ENCODE data around the gene TAF1. TPM values are rescaled to one million over a fixed set of nuclear protein-coding genes. Genes with fewer than 3 reads are reported as not detected.
"Not testable (repeated sequence)": the region's sequence is repeated elsewhere in the genome, so short reads cannot be mapped to it uniquely, and the experiment has no call there.

The TAF1 gene
- total RNA-seq, 1 experiment from 2014 or later = 16.4 TPM

DNA sequence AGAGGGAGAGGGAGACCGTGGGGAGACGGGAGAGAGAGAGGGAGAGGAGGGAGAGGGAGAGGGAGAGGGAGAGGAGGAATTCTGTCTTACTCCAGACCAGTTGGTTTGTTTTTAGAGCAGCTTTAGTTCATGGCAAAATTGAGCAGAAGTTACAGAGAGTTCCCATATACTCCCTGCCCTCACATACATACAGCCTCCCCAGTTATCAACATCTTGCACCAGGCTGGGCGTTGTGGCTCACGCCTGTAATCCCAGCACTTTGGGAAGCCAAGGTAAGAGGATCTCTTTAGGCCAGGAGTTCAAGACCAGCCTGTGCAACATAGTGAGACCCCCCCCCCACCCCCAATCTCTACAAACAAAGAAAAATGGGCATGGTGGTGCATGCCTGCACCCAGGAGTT lies 86.9 kb downstream of the TAF1 start:
- Histone ChIP-seq H3K27me3 (replicated peaks) (no peaks in the 10 kb centered on the region), H3K4me3 (no peak overlapping the region), H3K27ac (no peak overlapping the region), H3K4me1 (replicated peaks) (peaks cover 11% of the 10 kb centered on the region), H3K9me3 (replicated peaks) (no peaks in the 10 kb centered on the region), H3K36me3 (peaks cover 31% of the 10 kb centered on the region)
- DNase-seq (ENCODE audit: low read depth in 1 of 2, low spot score in 2 of 2) = no peak

GRCh38 chrX:71454222-71454621 lies 88.1 kb downstream of the TAF1 start:
- Histone ChIP-seq H3K36me3 (peaks cover 34% of the 10 kb centered on the region), H3K27me3 (replicated peaks) (no peaks in the 10 kb centered on the region), H3K27ac (no peak overlapping the region; the same call in 1 of the 2 replicates), H3K4me3 (no peak overlapping the region), H3K4me1 (replicated peaks) (peaks cover 11% of the 10 kb centered on the region), H3K9me3 (replicated peaks) (no peaks in the 10 kb centered on the region)
- DNase-seq (ENCODE audit: low read depth in 1 of 2, low spot score in 2 of 2) = peak in 1 of 2 experiments; percentile 1

DNA sequence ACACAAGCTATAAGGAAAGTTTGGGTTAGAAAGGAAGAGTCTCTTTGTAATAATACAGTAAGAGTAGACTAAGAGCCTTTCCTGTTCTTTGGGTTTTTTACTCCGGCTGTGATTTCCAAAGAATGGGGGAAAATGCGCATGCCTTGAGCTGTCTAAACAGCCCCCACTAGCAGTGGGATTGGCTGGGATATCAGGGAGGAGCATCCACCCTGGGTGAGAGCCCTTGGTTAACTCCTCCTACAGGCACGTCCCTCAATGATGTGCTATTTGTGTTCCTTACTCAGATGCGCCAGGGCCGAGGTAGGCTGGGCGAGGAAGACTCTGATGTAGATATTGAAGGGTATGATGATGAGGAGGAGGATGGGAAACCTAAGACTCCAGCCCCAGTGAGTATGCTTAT lies 92.7 kb downstream of the TAF1 start:
- no peak for DNase-seq (ENCODE audit: low read depth in 1 of 2, low spot score in 2 of 2)
- H3K9me3 ChIP-seq (replicated peaks) = no peaks in the 10 kb centered on the region
- no peak overlapping the region for H3K4me3 ChIP-seq
- H3K27me3 ChIP-seq (replicated peaks) = no peaks in the 10 kb centered on the region
- peaks cover 9% of the 10 kb centered on the region for H3K4me1 ChIP-seq (replicated peaks)
- no peak overlapping the region for H3K27ac ChIP-seq
- peaks cover 68% of the 10 kb centered on the region for H3K36me3 ChIP-seq

DNA sequence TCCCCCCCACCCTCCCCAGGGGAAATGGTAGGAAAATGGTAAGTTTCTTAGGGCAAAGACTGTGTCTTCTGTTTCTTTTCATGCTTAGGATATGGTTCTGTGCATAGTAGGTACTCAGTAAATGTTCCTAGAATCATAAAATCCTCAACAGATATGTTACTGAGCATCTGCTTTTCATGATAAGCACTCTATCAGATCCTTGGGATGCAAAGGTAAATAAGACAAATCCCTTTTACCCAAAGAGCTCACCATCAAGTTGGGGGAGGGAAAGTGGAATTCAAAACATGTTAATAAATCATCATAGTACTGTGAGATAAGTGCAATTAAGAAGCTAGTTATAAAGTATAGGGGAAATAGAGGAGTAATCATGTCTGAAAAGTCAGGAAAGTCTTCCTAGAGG lies 98.8 kb downstream of the TAF1 start:
- Histone ChIP-seq H3K9me3 (replicated peaks) (no peaks in the 10 kb centered on the region), H3K36me3 (peaks cover 41% of the 10 kb centered on the region), H3K4me1 (replicated peaks) (no peaks in the 10 kb centered on the region), H3K27me3 (replicated peaks) (no peaks in the 10 kb centered on the region), H3K27ac (no peak overlapping the region), H3K4me3 (no peak overlapping the region)
- no peak for DNase-seq (ENCODE audit: low read depth in 1 of 2, low spot score in 2 of 2)

DNA sequence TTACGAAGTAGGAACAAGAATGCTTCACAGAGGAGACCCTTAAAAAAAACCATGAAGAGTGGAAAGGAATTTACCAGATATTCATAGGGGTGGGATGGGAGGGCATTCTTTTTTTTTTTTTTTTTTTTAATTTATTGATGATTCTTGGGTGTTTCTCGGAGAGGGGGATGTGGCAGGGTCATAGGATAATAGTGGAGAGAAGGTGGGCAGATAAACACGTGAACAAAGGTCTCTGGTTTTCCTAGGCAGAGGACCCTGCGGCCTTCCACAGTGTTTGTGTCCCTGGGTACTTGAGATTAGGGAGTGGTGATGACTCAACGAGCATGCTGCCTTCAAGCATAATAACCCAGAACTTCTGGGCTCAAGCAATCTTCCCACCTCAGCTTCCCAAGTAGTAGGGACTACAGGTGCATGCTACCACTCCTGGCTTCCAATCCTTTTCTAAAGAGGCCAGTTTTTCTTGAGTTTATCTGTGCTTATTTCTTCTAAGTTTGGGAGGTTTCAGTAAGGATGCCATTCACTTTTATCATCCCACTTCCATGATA lies 100.9 kb downstream of the TAF1 start:
- H3K27ac ChIP-seq = no peak overlapping the region
- H3K9me3 ChIP-seq (replicated peaks) = no peaks in the 10 kb centered on the region
- H3K4me3 ChIP-seq = no peak overlapping the region
- no peaks in the 10 kb centered on the region for H3K4me1 ChIP-seq (replicated peaks)
- H3K36me3 ChIP-seq = peaks cover 21% of the 10 kb centered on the region
- no peak for DNase-seq (ENCODE audit: low read depth in 1 of 2, low spot score in 2 of 2)
- no peaks in the 10 kb centered on the region for H3K27me3 ChIP-seq (replicated peaks)

DNA sequence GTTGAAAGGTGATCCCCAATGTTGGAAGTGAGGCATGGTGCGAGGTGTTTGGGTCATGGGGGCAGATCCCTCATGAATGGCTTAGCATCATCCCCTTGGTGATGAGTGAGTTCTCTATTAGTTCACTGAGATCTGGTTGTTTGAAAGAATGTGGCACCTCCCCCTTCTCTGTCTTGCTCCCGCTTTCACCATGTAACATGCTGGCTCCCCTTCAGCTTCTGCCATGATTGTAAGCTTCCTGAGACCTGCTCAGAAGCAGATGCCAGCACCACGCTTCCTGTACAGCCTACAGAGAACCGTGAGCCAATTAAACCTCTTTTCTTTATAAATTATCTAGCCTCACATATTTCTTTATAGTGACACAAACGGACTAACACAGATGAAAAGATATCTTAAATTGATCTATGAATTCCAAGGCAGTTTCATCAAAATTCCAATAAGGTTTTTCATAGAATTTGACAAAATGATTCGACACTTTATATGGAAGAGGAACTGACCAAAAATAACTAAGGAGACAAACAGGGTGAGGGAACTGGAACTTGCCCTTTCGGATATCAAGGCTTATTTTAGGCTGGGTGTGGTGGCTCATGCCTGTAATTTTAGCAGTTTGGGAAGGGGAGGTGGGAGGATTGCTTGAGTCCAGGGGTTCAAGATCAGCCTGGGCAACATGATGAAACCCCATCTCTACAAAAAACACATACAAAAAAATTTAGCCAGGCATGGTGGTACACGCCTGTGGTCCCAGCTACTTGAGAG lies 109.8 kb downstream of the TAF1 start:
- H3K9me3 ChIP-seq (replicated peaks) = no peaks in the 10 kb centered on the region
- no peak for DNase-seq (ENCODE audit: low read depth in 1 of 2, low spot score in 2 of 2)
- H3K27me3 ChIP-seq (replicated peaks) = no peaks in the 10 kb centered on the region
- H3K27ac ChIP-seq = no peak overlapping the region
- H3K4me3 ChIP-seq = no peak overlapping the region
- no peaks in the 10 kb centered on the region for H3K4me1 ChIP-seq (replicated peaks)
- H3K36me3 ChIP-seq = no peaks in the 10 kb centered on the region

- no peak for DNase-seq (ENCODE audit: low read depth in 1 of 2, low spot score in 2 of 2)
- H3K4me1 ChIP-seq (replicated peaks) = no peaks in the 10 kb centered on the region; the same call in 1 of the 2 replicates
Observed at GRCh38 chrX:71482228-71482958, 116.2 kb downstream of the TAF1 start.

DNA sequence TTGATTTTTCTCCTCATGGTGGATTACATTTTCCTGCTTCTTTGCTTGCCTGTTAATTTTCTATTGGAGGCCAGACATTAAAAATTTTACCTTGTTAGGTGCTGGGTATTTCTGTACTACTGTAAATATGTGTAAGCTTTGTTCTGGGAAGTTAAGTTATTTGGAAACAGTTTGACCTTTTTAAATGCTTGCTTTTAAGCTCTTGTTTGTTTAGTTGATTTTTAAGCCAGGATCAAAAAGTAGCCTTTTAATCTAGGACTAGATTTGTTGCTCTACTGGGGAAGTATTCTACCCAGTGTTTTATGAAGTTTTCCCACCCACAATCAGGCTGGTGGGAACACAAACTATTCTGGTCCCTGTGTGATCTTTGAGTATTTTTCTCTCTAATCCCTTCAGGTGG lies 121.7 kb downstream of the TAF1 start:
- H3K4me1 ChIP-seq (replicated peaks) = no peaks in the 10 kb centered on the region; the same call in 1 of the 2 replicates
- H3K36me3 ChIP-seq = no peaks in the 10 kb centered on the region
- no peak overlapping the region for H3K4me3 ChIP-seq
- H3K27ac ChIP-seq = no peak overlapping the region
- DNase-seq (ENCODE audit: low read depth in 1 of 2, low spot score in 2 of 2) = no peak
- H3K27me3 ChIP-seq (replicated peaks) = no peaks in the 10 kb centered on the region
- H3K9me3 ChIP-seq (replicated peaks) = no peaks in the 10 kb centered on the region

More at GRCh38 chrX:71482228-71482958, 116.2 kb downstream of the TAF1 start:
- H3K9me3 ChIP-seq (replicated peaks) = no peaks in the 10 kb centered on the region
- no peaks in the 10 kb centered on the region for H3K36me3 ChIP-seq
- H3K27me3 ChIP-seq (replicated peaks) = no peaks in the 10 kb centered on the region
- no peak overlapping the region for H3K4me3 ChIP-seq
- H3K27ac ChIP-seq = no peak overlapping the region

GRCh38 chrX:71489540-71489939 lies 123.4 kb downstream of the TAF1 start:
- no peaks in the 10 kb centered on the region for H3K9me3 ChIP-seq (replicated peaks)
- DNase-seq (ENCODE audit: low read depth in 1 of 2, low spot score in 2 of 2) = no peak
- no peaks in the 10 kb centered on the region for H3K36me3 ChIP-seq
- no peaks in the 10 kb centered on the region for H3K27me3 ChIP-seq (replicated peaks)
- no peak overlapping the region for H3K27ac ChIP-seq
- peaks cover 2% of the 10 kb centered on the region; the same call in 1 of the 2 replicates for H3K4me1 ChIP-seq (replicated peaks)
- no peak overlapping the region for H3K4me3 ChIP-seq

DNA sequence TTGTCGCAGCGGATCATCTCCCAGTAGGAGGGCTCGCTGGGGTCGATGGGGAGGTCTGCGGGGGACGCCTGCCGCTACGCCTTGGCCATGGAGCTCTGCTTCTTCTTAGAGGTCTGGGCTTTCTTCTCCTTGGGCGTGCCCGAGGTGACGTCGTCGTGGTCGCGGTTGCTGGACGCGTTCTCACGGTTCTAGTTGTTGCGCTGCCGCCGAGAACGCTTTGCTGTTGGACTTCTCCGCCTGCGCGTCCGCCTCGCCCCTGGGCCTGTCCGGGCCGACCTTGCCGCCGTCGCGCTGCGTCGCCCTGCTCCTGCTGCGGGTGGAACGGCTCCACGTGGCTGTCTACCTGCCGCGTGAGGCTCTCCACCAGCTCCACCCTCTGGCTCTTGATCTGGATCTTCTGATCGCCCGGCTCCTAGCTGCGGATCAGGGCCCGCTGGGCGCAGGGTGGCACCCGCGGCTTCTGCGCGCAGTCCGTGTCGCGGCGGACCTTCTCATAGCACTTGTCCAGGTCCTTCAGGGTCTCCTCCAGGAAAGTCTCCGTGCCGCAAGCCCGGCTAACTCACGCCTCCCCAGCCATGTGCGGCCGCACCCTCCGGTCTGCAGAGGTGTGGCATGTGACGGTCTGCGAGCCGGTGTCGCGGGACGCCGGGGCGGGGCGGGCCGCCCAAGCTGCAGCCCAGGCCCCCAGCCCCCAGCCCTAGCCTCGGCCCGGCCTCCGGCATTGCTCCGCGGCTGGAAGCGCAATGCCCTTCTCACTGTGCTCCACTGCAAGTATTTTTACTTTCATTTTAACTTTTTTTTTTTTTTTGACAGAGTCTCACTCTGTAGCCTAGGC lies 126.3 kb downstream of the TAF1 start:
- no peak overlapping the region for H3K27ac ChIP-seq
- peak; percentile 38 to 50 for DNase-seq (ENCODE audit: low read depth in 1 of 2, low spot score in 2 of 2)
- no peaks in the 10 kb centered on the region for H3K27me3 ChIP-seq (replicated peaks)
- H3K4me3 ChIP-seq = peak overlapping the region; percentile 51
- H3K36me3 ChIP-seq = no peaks in the 10 kb centered on the region
- no peaks in the 10 kb centered on the region for H3K9me3 ChIP-seq (replicated peaks)
- H3K4me1 ChIP-seq (replicated peaks) = peaks cover 2% of the 10 kb centered on the region; the same call in 1 of the 2 replicates

- DNase-seq (ENCODE audit: low read depth in 1 of 2, low spot score in 2 of 2) = peak in 1 of 2 experiments; percentile 0
- Histone ChIP-seq H3K27ac (no peak overlapping the region), H3K4me1 (replicated peaks) (peaks cover 2% of the 10 kb centered on the region; the same call in 1 of the 2 replicates), H3K4me3 (peak overlapping the region; percentile 51), H3K27me3 (replicated peaks) (no peaks in the 10 kb centered on the region), H3K36me3 (no peaks in the 10 kb centered on the region), H3K9me3 (replicated peaks) (no peaks in the 10 kb centered on the region)
Observed at GRCh38 chrX:71493111-71493613, 127.0 kb downstream of the TAF1 start.

GRCh38 chrX:71495979-71496378 lies 129.8 kb downstream of the TAF1 start:
- not testable (repeated sequence) for H3K36me3 ChIP-seq; DNase-seq (ENCODE audit: low read depth in 1 of 2, low spot score in 2 of 2); H3K4me1 ChIP-seq (replicated peaks); H3K9me3 ChIP-seq (replicated peaks); H3K27ac ChIP-seq; H3K27me3 ChIP-seq (replicated peaks); H3K4me3 ChIP-seq

DNA sequence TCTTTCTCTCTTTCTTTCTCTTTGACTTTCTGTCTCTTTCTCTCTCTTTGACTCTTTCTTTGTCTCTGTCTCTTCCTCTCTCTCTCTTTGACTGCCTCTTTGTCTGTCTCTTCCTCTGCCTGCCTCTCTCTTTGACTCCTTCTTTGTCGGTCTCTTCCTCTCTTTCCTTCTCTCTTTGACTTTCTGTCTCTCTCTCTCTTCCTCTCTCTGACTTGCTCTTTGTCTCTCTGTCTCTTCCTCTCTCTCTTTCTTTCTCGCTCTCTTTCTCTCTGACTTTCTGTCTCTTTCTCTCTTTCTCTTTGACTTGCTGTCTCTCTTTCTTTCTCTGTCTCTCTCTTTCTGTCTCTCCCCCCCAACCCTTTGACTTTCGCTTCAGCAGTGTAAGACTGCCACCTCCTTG lies 130.3 kb downstream of the TAF1 start:
- H3K9me3 ChIP-seq (replicated peaks) = no peaks in the 10 kb centered on the region
- H3K36me3 ChIP-seq = no peaks in the 10 kb centered on the region
- H3K4me1 ChIP-seq (replicated peaks) = peaks cover 2% of the 10 kb centered on the region; the same call in 1 of the 2 replicates
- H3K27me3 ChIP-seq (replicated peaks) = no peaks in the 10 kb centered on the region
- H3K27ac ChIP-seq = no peak overlapping the region
- no peak for DNase-seq (ENCODE audit: low read depth in 1 of 2, low spot score in 2 of 2)
- no peak overlapping the region for H3K4me3 ChIP-seq
